Stimulated activated CD8-positive, alpha-beta memory T cell treated with anti-CD3 and anti-CD28 coated beads, Interleukin-12 subunit alpha, Interleukin-12 subunit beta, amount 100 ng/mL, for 24 hours (primary cell): ENCODE data around the gene ZBTB9.

ENCODE experiments used
- DNase-seq: peaks from one replicate; pipeline ENCODE4 v3.0.0-alpha.2; 2020; ENCODE audit errors: extremely low read depth

ZBTB9 gene

GRCh38 chr6:33454009-33454946, at the start of gene ZBTB9:
Gene ZBTB9 (plus strand): TSS chr6:33454576. CDS start chr6:33455101, 525 bp downstream.
- DNase-seq, result peak; percentile 87

DNA sequence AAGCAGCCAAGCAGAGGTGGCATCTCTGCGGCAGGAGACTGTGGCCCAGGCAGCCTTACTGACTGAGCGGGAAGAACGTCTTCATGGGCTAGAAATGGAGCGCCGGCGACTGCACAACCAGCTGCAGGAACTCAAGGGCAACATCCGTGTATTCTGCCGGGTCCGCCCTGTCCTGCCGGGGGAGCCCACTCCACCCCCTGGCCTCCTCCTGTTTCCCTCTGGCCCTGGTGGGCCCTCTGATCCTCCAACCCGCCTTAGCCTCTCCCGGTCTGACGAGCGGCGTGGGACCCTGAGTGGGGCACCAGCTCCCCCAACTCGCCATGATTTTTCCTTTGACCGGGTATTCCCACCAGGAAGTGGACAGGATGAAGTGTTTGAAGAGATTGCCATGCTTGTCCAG, 49.5 kb upstream of the ZBTB9 start:
- no peak for DNase-seq

GRCh38 chr6:33405386-33405940, 48.9 kb upstream of the ZBTB9 start:
- no peak for DNase-seq

DNA sequence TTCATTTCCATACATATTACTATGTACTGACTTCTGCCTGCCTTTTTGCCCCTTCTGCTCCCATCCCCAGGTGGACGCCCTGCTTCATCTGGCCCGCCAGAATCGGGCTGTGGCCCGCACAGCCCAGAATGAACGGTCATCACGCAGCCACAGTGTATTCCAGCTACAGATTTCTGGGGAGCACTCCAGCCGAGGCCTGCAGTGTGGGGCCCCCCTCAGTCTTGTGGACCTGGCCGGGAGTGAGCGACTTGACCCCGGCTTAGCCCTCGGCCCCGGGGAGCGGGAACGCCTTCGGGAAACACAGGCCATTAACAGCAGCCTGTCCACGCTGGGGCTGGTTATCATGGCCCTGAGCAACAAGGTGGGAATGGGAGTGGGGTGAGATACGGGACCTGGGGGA, 48.2 kb upstream of the ZBTB9 start:
- DNase-seq, result no peak

DNA sequence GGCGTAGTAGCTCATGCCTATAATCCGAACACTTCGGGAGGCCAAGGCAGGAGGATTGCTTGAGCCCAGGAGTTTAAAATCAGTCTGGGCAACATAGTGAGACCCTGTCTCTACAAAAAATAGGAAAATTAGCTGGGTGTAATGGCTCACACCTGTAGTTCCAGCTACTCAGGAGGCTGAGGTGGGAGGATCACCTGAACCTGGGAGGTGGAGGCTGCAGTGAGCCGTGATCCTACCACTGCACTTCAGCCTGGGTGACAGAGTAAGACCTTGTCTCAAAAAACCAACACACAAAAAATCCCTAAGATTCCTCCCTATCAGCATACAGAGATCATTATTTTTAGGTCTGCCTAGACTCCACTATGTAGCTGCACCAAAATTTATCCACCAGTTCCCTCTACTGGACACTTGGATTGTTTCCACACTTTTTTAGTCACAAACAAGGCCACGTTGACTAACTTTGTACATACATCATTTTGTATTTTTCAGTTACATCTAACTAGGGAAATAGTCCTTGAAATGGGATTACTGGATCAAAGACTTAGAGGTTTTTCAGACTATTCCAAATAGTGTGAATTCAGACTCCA, 47.2 kb upstream of the ZBTB9 start:
- DNase-seq, result no peak

DNA sequence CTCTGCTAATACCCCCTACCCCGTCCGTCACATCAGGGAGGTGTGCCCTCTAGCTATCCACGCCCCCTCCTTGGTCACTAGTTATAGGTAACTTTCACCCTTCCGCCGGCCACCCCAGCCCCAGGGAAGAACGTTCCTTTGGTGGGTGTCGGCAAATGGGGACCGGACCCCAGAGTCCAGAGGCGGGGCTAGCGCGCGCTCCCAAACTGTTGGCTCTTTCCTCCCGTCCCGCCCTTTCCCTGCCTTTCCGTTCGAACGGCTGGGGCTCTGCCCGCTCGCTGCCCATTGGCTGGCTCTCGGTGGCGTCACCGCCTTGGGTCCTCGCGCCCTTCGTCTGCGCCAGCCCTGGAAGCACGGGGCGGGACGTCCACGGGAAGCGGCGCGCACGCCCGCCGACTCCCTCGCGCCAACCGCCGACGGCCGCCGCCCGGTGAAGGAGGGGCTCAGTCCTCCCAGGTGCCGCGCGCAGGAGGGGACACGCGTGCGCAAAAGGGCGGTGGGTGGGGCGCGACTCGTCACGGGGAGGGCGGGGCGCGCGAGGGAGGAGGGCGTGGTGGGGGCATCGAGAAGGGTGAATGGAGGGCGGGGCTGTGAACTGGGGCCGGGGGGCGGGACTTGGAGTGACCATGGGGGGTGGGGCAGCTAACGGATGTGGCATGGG, 44.2 kb upstream of the ZBTB9 start:
- peak; percentile 92 for DNase-seq

GRCh38 chr6:33410711-33411631, 43.4 kb upstream of the ZBTB9 start, which contains the start of gene PHF1:
Gene PHF1 (plus strand): TSS chr6:33411014. CDS start chr6:33412264, 1,250 bp downstream.
- DNase-seq, result no peak

DNA sequence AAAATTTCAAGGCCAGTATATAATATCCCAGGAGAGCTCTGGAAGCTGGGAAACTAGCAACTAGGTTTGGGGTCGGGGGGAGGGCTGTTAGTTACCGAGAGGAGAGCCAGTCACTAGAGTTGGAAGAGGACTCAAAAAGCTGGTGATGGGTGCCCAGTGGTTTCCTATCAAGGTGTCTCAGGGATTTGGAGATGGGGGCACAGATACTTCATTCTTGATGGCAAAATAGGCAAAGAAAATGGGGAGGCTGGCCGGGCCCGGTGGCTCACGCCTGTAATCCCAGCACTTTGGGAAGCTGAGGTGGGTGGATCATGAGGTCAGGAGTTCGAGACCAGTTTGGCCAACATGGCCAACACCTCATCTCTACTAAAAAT, 42.8 kb upstream of the ZBTB9 start:
- DNase-seq, result no peak

DNA sequence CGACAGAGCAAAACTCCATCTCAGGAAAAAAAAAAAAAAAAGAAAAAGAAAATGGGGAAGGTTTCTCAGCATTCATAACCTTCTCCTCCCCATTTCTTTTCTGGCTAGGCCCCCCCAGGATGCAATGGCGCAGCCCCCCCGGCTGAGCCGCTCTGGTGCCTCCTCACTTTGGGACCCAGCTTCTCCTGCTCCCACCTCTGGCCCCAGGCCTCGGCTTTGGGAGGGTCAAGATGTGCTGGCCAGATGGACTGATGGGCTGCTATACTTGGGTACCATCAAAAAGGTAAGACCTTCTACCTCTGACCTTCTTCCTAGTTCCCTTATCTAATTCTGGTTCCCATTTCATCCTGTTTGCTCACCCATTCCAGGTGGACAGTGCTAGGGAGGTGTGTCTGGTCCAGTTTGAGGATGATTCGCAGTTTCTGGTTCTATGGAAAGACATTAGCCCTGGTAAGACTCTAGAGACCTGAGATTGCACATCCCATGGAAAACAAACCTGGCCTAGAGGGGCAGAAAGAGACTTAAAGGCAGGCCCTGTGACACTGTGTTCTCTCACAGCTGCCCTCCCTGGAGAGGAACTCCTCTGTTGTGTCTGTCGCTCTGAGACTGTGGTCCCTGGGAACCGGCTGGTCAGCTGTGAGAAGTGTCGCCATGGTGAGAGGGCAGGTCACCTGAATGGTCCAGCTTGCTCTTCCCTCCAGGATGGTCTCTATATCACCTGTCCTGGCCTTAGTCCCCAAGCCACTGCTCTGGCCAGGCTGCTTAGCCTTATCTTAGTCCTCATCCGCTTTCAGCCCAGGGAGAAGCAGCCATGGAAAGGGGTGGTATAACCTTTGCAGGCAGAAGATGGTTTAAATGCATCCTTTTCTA, 42.0 kb upstream of the ZBTB9 start:
- no peak for DNase-seq

DNA sequence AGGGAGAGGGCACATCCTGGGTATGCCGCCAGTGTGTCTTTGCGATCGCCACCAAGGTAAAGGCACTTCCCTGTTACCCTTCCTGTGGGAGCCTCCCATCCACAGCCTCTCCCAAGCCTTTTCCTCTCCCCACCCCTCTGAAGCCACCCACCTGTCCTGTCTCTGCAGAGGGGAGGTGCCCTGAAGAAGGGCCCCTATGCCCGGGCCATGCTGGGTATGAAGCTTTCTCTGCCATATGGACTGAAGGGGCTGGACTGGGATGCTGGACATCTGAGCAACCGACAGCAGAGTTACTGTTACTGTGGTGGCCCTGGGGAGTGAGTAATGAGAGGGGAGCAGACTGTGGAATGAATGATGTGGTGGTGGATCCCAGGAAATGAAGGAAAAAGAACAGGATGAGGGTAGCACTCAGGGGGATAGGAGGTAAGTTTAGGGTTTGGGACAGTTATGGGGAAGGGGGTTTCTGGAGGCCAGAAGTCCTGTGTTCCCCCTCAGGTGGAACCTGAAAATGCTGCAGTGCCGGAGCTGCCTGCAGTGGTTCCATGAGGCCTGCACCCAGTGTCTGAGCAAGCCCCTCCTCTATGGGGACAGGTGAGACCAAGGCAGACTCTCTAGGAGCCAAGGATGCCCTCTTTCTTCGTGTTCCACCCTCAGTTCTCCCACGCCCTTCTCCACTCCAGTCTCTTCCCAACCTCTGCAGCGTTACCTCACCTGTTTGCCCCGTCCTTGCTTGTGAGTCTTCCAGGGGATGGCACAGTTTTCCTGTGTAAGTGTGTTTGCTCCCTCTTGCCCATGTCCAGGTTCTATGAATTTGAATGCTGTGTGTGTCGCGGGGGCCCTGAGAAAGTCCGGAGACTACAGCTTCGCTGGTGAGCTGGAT, 40.9 kb upstream of the ZBTB9 start:
- no peak for DNase-seq

- no peak for DNase-seq
Observed at GRCh38 chr6:33414592-33415271, 39.6 kb upstream of the ZBTB9 start.

DNA sequence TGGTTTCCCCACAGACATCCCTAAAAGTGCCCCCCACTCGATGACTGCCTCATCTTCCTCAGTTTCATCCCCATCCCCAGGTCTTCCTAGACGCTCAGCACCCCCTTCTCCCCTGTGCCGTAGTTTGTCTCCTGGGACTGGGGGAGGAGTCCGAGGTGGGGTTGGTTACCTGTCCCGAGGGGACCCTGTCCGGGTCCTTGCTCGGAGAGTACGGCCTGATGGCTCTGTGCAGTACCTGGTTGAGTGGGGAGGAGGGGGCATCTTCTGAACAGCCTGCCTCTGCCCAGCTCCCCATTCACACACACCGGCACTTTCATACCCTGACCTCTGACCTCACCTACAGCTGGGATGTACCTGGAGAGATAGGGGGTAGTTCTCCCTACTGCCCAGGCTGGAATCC, 38.5 kb upstream of the ZBTB9 start:
- no peak for DNase-seq

- no peak for DNase-seq
Observed at GRCh38 chr6:33416386-33417127, 37.8 kb upstream of the ZBTB9 start.

DNA sequence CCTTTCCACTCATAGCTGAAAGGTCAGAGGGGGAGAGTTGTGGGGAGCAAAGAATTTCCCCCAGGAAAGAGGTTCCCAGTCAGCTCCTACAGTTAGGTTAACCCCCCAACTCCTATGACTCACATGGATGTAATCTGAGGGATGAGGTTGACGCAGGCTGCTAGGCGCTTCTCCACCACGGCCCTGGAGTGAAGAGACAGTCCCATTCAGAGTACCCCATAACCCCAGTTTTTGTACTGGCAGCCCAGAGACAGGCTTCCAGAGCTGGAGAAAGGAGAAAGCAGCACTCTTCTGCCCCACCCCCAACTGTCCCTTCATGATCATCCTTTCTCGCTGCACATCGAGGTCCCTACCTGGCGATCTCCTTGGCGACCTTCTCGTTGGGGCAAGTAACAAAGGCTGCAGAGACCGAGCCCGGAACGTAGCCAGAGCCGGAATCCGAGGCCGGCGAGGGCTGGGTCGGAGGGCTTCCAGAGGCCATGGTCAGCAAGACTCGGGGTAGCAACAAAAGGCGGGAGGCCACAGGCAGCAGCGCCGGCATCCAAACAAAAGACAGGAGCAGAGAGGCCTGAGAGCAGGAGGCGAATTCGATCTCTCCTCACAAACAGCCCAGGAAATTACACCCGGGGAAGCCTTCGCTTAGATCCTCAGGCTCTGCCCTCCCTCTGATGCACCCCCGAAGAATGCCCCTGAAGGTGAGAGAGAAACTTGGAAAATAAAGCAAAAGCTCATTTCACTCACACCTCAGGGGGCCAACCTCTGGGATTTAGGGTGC, 37.1 kb upstream of the ZBTB9 start:
- no peak for DNase-seq

GRCh38 chr6:33417903-33418689, 36.3 kb upstream of the ZBTB9 start, which contains the start of gene CUTA:
Gene CUTA (minus strand): TSS chr6:33418107. CDS start chr6:33418000, 107 bp downstream.
- peak; percentile 97 for DNase-seq

DNA sequence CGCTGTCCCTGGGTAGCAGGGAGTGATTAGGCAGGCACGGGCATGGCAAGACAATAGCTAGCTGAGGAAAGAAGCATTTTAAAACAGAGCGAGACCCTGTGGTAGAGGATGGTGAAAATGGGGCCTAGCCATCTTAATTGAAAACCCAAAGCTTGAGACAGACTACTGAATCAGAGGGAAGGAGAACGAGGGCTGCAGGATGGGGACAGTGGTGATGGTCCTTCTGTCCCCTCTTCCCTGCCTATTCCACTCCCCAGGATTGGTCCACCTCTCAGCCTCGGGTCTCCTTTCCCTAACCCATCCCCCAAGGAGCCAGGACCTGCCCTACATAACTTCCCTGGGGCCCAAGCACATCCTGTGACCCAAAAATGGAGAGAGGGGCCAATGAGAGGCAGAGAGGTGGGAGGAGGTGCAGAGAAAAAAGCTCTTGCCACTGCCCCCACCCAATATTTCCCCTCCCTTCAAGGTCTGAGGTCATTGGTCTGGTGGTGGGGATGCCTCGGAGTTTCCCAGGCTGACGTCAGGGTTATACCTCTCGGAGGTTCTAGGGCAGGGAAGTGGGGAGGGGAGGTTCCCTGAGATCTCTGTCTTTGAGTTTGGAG, 35.6 kb upstream of the ZBTB9 start:
- DNase-seq, result no peak
